ENCODE data around the gene DRC7. TPM values are rescaled to one million over a fixed set of nuclear protein-coding genes. Genes with fewer than 3 reads are reported as not detected.

Gene DRC7
- total and polyA plus RNA-seq, 2 experiments from 2014 or later = not detected

DNA sequence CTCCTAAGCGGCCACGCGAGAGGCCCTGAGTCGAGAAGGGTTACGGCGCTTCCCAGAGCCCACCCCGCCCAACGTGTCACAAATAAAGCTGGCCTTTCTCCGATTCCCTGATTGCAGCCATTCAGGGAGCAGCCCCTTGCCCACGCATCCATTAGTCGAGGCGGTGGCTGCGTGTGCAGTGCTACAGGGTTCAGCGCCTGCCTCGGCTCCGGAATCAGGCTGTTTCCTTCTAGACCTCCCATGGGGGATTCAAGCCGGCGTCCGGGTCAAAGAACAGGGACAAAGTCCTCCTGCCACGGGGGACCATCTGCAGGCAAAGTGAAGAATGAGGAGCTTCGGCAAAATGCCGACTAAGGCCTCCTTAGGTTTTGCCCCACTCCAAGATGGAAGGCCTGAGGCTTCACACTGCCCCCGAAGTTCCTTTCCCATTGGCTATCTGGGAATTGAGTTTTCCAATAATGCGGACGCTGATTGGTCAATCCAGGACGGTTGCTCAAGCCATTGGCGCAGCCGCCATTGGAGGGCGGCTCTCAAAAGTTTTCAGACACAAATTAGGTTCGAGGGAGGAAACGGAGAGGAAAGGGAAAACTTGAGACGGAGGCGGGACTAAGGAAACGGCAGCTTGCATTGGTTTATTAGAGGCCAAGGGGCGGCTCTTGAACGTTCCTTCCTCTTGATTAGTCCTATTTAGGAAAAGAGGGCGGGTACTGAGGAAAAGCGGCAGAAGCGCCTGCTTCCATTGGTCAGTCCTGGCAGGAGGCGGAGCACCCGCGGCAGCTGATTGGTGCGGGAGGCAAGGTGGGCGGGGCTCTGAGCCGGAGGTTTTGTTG lies 40.5 kb downstream of the DRC7 start:
- peak overlapping the region; percentile 90 for H3K27ac ChIP-seq
- TF ChIP-seq EZH2phosphoT487 (IDR thresholded peaks at IDR 0.05; ENCODE audit: insufficient read depth, low read depth) = no peak
- TF ChIP-seq EZH2 (IDR thresholded peaks at IDR 0.05; ENCODE audit: insufficient read depth, poor library complexity, severe bottlenecking) = no peak
- H3K27me3 ChIP-seq (replicated peaks; ENCODE audit: insufficient read depth) = no peaks in the 10 kb centered on the region
- H3F3A ChIP-seq (ENCODE audit: insufficient read depth) = peaks cover 34% of the 10 kb centered on the region
- no peaks in the 10 kb centered on the region for H4K20me1 ChIP-seq (ENCODE audit: insufficient read depth)
- WGBS, 2 experiments (ENCODE audit: low coverage in 1 of 2, low lambda C conversion rate in 2 of 2, missing lambda C conversion rate in 2 of 2) = 3% methylated on average over 41 to 45 of the region's 45 CpGs
- H3K9ac ChIP-seq = peak overlapping the region; percentile 98
- H3K36me3 ChIP-seq (ENCODE audit: low read depth) = no peaks in the 10 kb centered on the region
- H3K79me2 ChIP-seq (ENCODE audit: insufficient read depth) = peaks cover 17% of the 10 kb centered on the region; the same call in 1 of the 2 replicates
- peak overlapping the region; percentile 89 for H2AFZ ChIP-seq
- no peaks in the 10 kb centered on the region for H3K9me2 ChIP-seq (ENCODE audit: insufficient read depth)
- H3K4me3 ChIP-seq = peak overlapping the region; percentile 93
- DNase-seq = peak; percentile 100
- H3K4me1 ChIP-seq (ENCODE audit: insufficient read depth) = peaks cover 22% of the 10 kb centered on the region
- H3K4me2 ChIP-seq (ENCODE audit: unreplicated experiment) = peak overlapping the region; percentile 97
- H3K9me3 ChIP-seq (ENCODE audit: low read depth) = no peaks in the 10 kb centered on the region
- in situ Hi-C loops (cut with MboI) = no loop called here

DNA sequence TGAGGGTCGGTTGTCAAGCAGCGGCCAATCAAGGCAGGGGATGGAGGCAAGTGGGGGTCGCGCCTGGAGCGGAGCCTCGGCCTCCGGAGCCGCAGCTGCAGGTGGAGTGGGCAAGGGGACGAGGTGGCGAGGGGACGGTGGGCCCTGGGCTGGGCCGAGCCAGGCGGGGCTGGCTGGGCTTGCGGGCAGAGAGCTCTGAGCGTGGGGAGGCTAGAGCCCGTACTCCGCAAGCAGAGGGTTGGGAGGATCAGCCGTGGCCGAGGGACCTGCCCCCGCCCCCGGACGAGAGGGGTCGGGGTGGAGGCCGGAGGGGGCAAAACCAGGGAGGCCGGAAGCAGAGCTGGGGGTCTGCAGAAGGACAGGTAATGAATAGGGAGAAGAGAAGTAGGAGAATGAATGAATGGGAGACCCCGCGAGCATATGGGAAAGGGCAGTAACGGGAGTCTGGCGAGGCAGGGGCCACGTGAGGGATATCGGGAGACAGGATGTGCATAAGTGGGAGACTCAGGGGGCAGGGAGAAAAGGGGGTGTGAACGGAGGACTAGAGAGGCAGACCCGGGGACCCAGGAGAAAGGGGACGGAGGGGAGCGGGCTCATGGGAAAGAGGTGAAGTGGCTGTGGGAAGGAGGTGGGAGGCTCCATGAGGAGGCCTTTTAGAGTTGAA lies 41.3 kb downstream of the DRC7 start, which contains the start of gene KATNB1:
KATNB1 (plus strand) TSS at position 16 of the 664 bp plus-strand sequence. CDS start 1,474 bp downstream, outside the sequence.
- H3K9me2 ChIP-seq (ENCODE audit: insufficient read depth) = no peaks in the 10 kb centered on the region
- no peaks in the 10 kb centered on the region for H3K27me3 ChIP-seq (replicated peaks; ENCODE audit: insufficient read depth)
- H3K36me3 ChIP-seq (ENCODE audit: low read depth) = no peaks in the 10 kb centered on the region
- peaks cover 34% of the 10 kb centered on the region for H3F3A ChIP-seq (ENCODE audit: insufficient read depth)
- H3K4me1 ChIP-seq (ENCODE audit: insufficient read depth) = peaks cover 22% of the 10 kb centered on the region
- 0 to 1% methylated on average over 21 to 35 of the region's 35 CpGs for WGBS, 2 experiments (ENCODE audit: low coverage in 1 of 2, low lambda C conversion rate in 2 of 2, missing lambda C conversion rate in 2 of 2)
- H3K27ac ChIP-seq = peak within 1 kb of the TSS; percentile 90
- no peaks in the 10 kb centered on the region for H3K9me3 ChIP-seq (ENCODE audit: low read depth)
- no peak for DNase-seq
- peak within 1 kb of the TSS; percentile 97 for H3K4me2 ChIP-seq (ENCODE audit: unreplicated experiment)
- H4K20me1 ChIP-seq (ENCODE audit: insufficient read depth) = no peaks in the 10 kb centered on the region
- in situ Hi-C loops (cut with MboI) = no loop called here
- H3K79me2 ChIP-seq (ENCODE audit: insufficient read depth) = peaks cover 17% of the 10 kb centered on the region; the same call in 1 of the 2 replicates
- H3K9ac ChIP-seq = peak within 1 kb of the TSS; percentile 98
- H3K4me3 ChIP-seq = peak within 1 kb of the TSS; percentile 93
- H2AFZ ChIP-seq = peak within 1 kb of the TSS; percentile 89
- TF ChIP-seq EZH2phosphoT487 (IDR thresholded peaks at IDR 0.05; ENCODE audit: insufficient read depth, low read depth) (no peak), EZH2 (IDR thresholded peaks at IDR 0.05; ENCODE audit: insufficient read depth, poor library complexity, severe bottlenecking) (no peak)

DNA sequence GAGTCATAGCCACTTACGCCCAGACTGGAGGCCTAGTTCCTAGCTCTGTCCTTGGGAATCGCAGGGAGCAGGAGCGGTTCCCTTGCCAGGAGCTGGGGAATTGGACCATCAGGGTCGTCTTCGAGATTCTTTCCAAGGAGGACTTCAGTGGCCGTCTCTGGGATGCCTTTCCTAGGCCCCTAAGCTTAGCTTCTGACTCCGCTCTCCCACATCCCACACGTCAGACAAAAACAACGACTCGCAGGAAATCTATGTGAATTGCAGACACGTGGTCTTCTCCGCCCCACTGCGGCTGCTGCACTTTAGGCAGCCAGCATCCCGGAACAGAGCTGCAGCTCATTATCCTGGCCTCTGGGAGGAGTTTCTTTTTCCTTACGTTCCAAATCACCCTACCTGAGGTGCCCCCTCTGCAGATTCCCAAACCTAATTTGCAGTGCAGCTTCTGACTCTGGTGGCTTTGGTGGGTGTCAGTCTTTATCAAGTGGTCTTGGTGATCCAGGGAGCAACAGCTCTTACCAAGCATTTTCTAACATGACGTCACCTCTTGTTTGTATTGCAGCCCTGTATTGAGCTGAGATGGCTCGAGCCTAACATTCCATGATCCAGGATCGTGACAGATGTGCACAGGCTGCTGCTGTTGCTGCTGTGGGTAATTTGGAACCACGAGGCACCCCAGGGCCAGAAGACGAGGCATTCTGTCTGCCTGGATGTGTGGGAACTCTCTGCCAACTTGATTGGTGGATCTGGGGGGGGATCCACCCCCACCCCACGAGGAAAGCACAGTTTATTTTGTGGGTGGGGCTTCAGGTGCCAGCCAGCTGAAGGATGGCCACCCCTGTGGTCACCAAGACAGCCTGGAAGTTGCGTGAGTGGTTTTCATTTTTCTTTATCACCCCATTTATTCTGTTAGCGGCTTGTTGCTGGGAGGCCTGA lies 42.1 kb downstream of the DRC7 start:
- WGBS, 2 experiments (ENCODE audit: low coverage in 1 of 2, low lambda C conversion rate in 2 of 2, missing lambda C conversion rate in 2 of 2) = 6 to 11% methylated on average over 23 of the region's 23 CpGs
- peaks cover 22% of the 10 kb centered on the region for H3K4me1 ChIP-seq (ENCODE audit: insufficient read depth)
- in situ Hi-C loops (cut with MboI) = no loop called here

More for the DNA sequence above, 42.1 kb downstream of the DRC7 start:
- Histone ChIP-seq H3K27ac (peak overlapping the region; percentile 90), H3K9me3 (ENCODE audit: low read depth) (no peaks in the 10 kb centered on the region), H3K9me2 (ENCODE audit: insufficient read depth) (no peaks in the 10 kb centered on the region), H3K36me3 (ENCODE audit: low read depth) (no peaks in the 10 kb centered on the region), H3K9ac (peak overlapping the region; percentile 94), H3K27me3 (replicated peaks; ENCODE audit: insufficient read depth) (no peaks in the 10 kb centered on the region), H4K20me1 (ENCODE audit: insufficient read depth) (no peaks in the 10 kb centered on the region), H3K4me2 (ENCODE audit: unreplicated experiment) (peak overlapping the region; percentile 97), H3K4me3 (peak overlapping the region; percentile 79), H3K79me2 (ENCODE audit: insufficient read depth) (peaks cover 17% of the 10 kb centered on the region; the same call in 1 of the 2 replicates), H3F3A (ENCODE audit: insufficient read depth) (peaks cover 33% of the 10 kb centered on the region), H2AFZ (peak overlapping the region; percentile 87)
- TF ChIP-seq EZH2phosphoT487 (IDR thresholded peaks at IDR 0.05; ENCODE audit: insufficient read depth, low read depth) = no peak
- TF ChIP-seq EZH2 (IDR thresholded peaks at IDR 0.05; ENCODE audit: insufficient read depth, poor library complexity, severe bottlenecking) = no peak
- DNase-seq = peak; percentile 93

Data from GM23248 (cell line).